ENCODE results near the gene SPOCD1. TPM values are rescaled to one million over a fixed set of nuclear protein-coding genes. Genes with fewer than 3 reads are reported as not detected.
A peak's percentile ranks its signal among the peaks of the same experiment; 100 is the strongest.

SPOCD1 gene
- total RNA-seq, 4 donors from 2014 or later: 0.63 to 23.9 (median 23.2) TPM; not detected in 1

GRCh38 chr1:31785020-31785946 is 30.5 kb downstream of the SPOCD1 start:
- TF ChIP-seq CTCF (IDR thresholded peaks at IDR 0.05): no peak
- DNase-seq (ENCODE audit: low spot score) (no peak), ATAC-seq (ENCODE audit: low FRiP score) (no peak)

GRCh38 chr1:31784356-31785019 is 31.3 kb downstream of the SPOCD1 start:
- no peak for TF ChIP-seq CTCF (IDR thresholded peaks at IDR 0.05)
- no peak for DNase-seq (ENCODE audit: low spot score)
- no peak for ATAC-seq (ENCODE audit: low FRiP score)

- DNase-seq (ENCODE audit: low spot score) (no peak), ATAC-seq (ENCODE audit: low FRiP score) (no peak)
- TF ChIP-seq CTCF (IDR thresholded peaks at IDR 0.05): no peak
Observed at GRCh38 chr1:31783846-31784245, 32.0 kb downstream of the SPOCD1 start.

GRCh38 chr1:31782421-31783410 is 33.1 kb downstream of the SPOCD1 start:
- no peak for TF ChIP-seq CTCF (IDR thresholded peaks at IDR 0.05)
- ATAC-seq (ENCODE audit: low FRiP score): no peak
- no peak for DNase-seq (ENCODE audit: low spot score)

GRCh38 chr1:31781756-31782371 is 34.0 kb downstream of the SPOCD1 start:
- peak; percentile 7 for ATAC-seq (ENCODE audit: low FRiP score)
- no peak for TF ChIP-seq CTCF (IDR thresholded peaks at IDR 0.05)
- DNase-seq (ENCODE audit: low spot score): no peak

- peak; percentile 41 for ATAC-seq (ENCODE audit: low FRiP score)
- no peak for DNase-seq (ENCODE audit: low spot score)
- TF ChIP-seq CTCF (IDR thresholded peaks at IDR 0.05): no peak
Observed at GRCh38 chr1:31781138-31781755, 34.6 kb downstream of the SPOCD1 start.

All from omental fat pad (tissue), 4 donors.